Gastroesophageal sphincter (tissue), 3 donors: ENCODE data around the gene MUC20.

Source experiments
- CTCF ChIP-seq, 4 experiments: fragments of 200-600 bp in 2 of 4; fragments of 450-650 bp in 2 of 4; sonication (generic) in 1 of 4; IDR thresholded peaks; one replicate each; pipeline ENCODE4 v1.5.1; 2017 to 2019; ENCODE audit warnings: antibody characterized with exemption in 4 of 4, mild to moderate bottlenecking in 2 of 4, moderate library complexity in 2 of 4
- POLR2A ChIP-seq, 2 donors: fragments of 450-650 bp; IDR thresholded peaks; one replicate each; pipeline ENCODE4 v1.6.1; 2017; ENCODE audit warnings: antibody characterized with exemption in 2 of 2, mild to moderate bottlenecking in 2 of 2, moderate library complexity in 1 of 2

DNA sequence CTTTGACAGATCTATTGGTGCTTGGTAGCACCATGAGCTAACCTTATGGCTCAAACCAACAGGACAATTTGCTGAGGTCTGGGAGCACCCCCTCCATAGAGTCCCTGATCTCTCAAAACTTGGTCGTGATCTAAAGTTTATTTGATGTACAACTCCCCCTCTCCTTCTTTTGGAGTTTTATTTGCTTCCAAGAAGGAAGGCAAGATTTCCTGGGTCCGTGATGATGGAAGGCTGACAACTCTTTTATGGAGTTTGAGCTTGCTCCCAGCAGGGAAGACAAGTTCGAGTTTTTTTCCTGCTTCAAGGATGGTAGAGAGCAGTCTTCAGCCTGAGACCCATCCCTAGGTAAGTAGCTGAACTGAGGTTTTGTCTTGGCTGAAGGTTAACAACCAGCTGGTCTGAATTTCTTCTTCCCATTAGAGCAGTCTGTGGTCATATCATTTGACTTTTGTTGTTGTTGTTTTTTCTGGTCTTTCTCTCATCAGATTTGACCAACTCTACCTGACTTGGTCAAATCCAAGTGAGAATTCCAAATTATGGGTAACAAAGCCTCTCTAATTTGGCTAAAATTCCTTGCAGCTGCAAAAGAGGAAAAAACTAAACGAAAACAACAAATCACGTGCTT, 2.8 kb upstream of the MUC20 start:
- TF ChIP-seq POLR2A (IDR thresholded peaks at IDR 0.05) (no peak), CTCF (IDR thresholded peaks at IDR 0.05) (no peak)
